NCI-H187 treated with DMSO at 0.1 percent for 48 hours (cell line): ENCODE results near the gene DNAH14.
"Not testable (repeated sequence)": the region's sequence is repeated elsewhere in the genome, so short reads cannot be mapped to it uniquely, and the experiment has no call there.

Experiments used
- DNase-seq: peaks from one replicate; lab custom pipeline; 2025; lab: John Stamatoyannopoulos, UW

DNAH14 gene

GRCh38 chr1:225152061-225152460 lies 222.6 kb downstream of the DNAH14 start:
- no peak for DNase-seq

DNA sequence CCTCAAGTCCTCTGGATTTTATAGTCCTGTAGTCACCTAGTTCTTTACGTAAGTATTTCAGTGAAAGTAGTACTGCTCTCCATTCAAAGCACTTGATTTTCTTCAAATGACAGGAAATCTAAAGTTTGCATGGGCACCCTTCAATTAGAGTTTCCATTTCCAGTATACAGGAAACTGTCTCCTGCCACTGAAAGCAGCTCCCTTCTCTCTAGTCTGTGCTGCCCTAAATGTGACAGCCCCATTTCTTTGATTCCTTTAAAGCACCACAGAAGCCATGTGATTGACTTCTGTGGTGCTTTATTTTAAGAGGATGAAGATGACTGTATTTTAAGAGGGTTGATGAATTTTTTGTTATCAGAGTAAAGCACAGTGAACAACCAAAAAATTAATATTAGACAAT lies 226.1 kb downstream of the DNAH14 start:
- no peak for DNase-seq

DNA sequence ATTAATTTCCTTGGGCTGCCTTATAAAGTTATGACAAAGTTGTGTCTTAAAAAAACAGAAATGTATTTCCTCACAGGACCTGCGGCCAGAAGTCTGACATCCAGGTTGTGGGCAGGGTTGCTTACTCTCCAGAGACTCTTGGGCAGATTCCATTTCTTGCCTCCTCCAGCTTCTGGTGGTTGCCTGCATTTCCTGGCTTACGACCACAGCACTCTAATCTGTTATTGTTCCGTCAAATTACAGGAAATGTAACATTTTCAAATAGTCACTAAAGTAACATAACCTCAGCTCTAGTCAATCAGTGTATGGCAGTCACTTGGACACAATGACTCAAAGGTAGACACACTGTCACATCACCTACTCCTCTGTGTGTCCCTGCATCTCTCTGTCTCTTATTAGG lies 226.8 kb downstream of the DNAH14 start:
- DNase-seq = no peak

DNA sequence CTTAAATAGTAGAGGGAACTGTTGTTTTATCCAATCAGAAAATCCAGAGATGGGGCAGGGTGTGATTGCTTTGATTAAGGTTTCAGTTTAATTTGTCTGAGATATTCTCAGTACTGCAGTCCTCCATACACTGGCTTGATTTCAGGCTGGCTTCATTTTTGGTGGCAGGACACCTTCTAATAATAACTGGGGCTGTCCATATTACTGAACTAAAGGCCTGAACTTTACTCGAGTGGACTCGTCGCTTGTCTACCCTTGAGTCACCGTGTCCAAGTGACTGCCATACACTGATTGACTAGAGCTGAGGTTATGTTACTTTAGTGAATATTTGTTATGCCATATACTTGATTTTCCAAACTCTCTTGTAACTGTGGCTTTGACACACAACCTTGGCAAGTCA lies 228.8 kb downstream of the DNAH14 start:
- DNase-seq = no peak

- DNase-seq = no peak
These were observed 230.3 kb downstream of the DNAH14 start for GRCh38 chr1:225159793-225160192.

DNA sequence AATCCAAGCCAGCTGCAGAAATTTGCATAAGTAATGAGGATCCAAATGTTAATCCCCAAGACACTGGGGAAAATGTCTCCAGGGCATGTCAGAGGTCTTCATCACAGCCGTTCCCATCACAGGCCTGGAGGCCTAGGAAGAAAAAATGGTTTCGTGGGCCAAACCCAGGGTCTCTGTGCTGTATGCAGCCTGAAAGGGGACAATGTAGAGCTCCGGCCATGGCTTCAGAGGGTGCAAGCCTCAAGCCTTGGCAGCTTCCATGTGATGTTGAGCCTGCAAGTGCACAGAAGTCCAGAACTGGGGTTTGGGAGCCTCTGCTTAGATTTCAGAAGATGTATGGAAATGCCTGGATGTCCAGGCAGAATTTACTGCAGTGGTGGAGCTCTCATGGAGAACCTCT lies 247.9 kb downstream of the DNAH14 start:
- DNase-seq = not testable (repeated sequence)

- DNase-seq = no peak
These were observed 250.2 kb downstream of the DNAH14 start for GRCh38 chr1:225179686-225180085.

DNA sequence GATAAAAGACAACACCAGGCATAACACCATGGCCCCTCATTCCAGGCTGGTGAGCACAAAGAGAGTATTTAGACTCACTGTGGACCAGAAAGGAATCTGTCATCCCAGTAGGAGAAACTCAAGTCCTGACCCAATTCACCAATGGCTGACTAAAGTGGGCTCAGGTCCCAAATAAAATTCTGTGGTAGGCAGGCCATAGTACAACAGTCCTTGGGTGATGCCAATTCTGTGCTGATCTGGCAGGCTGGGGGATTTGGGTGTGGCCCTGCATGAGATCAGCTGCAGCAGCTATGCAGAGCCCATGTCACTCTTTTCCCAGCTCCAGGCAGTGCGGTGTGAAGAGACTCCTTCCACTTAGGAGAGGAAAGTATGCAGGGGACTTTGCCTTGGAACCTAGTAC lies 253.2 kb downstream of the DNAH14 start:
- no peak for DNase-seq

- no peak for DNase-seq
These were observed 261.8 kb downstream of the DNAH14 start for GRCh38 chr1:225191199-225191753.

- no peak for DNase-seq
These were observed 272.0 kb downstream of the DNAH14 start for GRCh38 chr1:225201447-225201846.

- DNase-seq = no peak
These were observed 278.3 kb downstream of the DNAH14 start for GRCh38 chr1:225207791-225208190.

DNA sequence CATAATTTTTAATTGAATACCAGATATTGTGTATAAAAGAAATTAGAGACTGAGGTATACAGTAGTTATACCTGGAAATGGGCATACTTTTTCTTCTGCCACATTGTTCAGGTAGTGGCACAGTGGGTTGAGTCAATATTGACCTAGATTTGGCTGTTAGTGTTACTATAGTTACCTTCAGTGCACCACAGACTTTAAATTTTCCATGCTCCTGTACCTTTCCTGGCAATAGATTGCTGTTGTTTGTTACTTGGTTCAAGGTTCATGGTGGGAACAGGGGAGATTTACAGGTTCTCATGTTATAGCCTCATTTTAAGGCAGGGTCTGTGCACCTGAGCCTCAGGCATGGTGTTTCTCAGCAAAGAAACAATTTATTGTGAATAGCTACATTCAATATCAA lies 279.7 kb downstream of the DNAH14 start:
- DNase-seq = no peak

DNA sequence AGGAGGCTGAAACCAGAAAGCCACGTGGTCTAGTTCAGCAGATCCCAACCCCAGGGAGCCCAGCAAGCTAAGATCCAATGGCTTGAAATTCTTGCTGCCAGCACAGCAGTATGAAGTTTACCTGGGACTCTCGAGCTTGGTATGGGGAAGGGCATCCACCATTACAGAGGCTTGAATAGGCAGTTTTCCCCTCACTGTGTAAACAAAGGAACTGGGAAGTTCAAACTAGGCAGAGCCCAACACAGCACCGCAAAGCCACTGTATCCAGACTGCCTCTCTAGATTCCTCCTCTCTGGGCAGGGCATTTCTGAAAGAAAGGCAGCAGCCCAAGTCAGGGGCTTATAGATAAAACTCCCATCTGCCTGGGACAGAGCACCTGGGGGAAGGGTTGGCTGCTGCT lies 280.7 kb downstream of the DNAH14 start:
- DNase-seq = not testable (repeated sequence)

DNA sequence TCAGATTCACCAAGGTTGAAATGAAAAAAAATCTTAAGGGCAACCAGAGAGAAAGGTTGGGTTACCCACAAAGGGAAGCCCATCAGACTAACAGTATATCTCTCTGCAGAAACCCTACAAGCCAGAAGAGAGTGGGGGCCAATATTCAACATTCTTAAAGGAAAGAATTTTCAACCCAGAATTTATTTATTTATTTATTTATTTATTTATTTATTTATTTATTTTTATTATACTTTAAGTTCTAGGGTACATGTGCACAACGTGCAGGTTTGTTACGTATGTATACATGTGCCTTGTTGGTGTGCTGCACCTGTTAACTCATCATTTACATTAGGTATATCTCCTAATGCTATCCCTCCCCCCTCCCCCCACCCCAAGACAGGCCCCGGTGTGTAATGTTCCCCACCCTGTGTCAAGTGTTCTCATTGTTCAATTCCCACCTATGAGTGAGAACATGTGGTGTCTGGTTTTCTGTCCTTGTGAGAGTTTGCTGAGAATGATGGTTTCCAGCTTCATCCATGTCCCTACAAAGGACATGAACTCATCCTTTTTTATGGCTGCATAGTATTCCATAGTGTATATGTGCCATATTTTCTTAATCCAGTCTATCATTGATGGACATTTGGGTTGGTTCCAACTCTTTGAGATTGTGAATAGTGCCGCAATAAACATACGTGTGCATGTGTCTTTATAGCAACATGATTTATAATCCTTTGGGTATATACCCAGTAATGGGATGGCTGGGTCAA lies 282.4 kb downstream of the DNAH14 start:
- DNase-seq = not testable (repeated sequence)

- DNase-seq = no peak
These were observed 294.8 kb downstream of the DNAH14 start for GRCh38 chr1:225224287-225224686.

DNA sequence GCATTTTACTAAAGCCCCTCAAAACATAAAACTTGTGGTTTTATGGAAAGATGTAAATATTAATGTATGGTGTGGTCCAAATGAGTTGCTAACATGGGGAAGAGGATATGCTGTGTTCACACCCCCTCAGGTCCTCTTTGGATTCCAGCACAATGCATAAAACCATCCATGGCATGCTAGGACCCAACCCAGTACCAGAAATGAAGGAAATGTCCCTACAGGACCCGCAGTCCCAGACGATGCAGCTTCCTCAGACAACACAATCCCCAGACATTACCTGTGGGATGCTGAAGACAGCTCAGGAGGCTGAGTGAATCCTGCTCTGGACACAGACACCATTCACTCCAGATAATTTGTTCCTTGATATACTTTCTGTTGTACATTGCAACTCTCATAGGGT lies 296.2 kb downstream of the DNAH14 start:
- DNase-seq = no peak

DNA sequence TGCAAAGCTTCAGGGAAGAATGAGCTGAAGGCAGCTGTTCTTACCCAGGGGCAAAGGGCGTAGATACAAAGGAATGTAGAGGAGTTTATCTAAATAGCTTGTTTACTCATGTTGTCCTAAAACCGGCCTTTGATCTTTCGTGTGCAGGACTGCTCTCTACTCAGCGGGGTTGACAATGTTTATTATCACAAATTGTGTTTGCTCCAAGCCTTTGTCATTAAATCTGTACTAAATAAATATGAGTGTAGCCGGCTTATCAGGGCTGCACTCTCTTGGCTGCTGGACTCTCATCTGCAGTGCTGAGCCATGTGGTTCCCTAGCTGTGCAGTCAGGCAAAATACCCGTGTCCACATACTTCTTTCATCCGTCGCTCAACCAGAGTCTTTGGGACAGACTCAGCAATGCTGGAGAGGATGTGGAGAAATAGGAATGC lies 299.4 kb downstream of the DNAH14 start:
- DNase-seq = no peak

DNA sequence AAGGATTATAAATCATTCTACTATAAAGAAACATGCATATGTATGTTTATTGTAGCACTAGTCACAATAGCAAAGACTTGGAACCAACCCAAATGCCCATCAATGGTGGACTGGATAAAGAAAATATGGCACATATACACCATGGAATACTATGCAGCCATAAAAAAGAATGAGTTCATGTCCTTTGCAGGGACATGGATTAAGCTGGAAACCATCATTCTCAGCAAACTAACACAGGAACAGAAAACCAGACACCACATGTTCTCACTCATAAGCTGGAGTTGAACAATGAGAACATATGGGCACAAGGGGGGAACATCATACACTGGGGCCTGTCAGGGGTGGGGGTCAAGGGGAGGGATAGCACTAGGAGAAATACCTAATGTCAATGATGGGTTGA lies 300.0 kb downstream of the DNAH14 start:
- DNase-seq = not testable (repeated sequence)

DNA sequence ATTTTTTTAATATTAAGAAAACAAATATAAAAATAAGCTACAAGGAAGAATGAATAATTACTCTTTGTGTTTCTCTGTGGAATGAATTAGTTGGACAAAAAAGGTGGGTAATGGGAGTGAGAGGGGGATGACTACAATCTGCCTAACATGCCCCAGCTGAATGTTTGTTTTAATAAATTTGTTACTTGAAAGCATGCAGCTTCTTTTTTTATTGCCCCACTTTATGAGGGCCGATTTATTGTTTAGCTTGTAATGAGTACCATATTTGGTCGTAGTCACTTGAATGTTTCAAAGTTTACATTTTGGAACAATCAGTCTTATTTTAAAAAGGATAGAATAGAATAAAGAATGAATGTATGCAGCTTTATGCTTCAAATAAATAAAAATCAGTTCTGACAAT lies 301.0 kb downstream of the DNAH14 start:
- no peak for DNase-seq

GRCh38 chr1:225232930-225233329 lies 303.5 kb downstream of the DNAH14 start:
- not testable (repeated sequence) for DNase-seq

- DNase-seq = no peak
These were observed 313.1 kb downstream of the DNAH14 start for GRCh38 chr1:225242611-225243010.

DNA sequence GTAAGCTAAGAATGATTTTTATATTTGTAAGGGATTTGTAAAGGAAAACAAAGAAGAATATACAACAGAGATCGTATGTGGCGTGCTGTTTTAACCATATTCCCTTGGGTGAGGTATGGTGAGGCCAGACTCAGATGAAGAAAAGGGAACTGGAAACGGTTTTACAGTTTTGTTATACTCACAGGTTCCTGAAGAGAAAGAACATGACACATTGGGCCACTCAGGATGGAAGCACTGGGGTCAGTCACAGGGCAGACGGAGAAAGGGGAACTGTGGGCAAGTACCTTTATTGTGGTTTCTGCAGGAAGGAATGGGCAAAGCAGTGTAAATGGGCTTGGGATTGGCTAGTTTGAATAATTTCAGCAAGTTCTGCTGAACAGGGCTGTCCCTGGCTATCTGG lies 321.0 kb downstream of the DNAH14 start:
- no peak for DNase-seq

DNA sequence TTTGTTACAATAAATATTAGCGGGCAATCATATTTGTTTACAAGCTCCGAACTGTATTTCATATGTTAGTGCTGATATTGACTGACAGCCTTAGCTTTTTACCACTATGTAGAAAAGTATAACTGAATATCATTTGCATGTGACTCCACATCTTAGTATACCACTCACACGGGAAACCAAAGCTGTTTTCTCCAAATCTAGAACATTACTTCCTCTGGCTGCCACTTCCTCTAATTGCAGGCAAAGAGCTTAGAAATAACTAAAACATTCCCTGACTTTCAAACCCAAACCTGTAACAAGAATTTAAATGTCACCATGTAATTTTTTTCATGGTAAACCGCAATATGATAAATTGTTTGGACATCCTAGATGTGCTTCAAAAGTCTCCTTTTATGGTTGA lies 323.7 kb downstream of the DNAH14 start:
- no peak for DNase-seq

DNA sequence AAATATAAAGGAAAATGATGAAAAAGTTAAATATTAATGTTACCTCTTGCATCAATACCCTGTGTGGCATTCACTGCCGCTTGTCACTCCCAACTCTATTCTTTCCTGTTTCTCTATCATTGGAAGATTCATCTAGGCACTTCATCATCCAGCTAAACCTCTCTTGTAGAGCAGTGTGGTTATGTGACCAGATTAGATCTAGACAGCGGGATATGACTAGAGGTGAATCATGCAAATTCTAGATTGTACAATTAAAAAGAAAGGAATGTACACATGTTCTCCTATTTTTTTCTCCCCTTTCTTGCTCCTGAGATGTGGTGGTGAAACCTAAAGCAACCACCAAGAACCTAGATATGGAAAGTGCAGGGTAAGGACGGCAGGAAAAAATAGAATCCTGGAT lies 324.3 kb downstream of the DNAH14 start:
- DNase-seq = no peak
